Measurements from ENCODE around the gene DENND1B.
"Not testable (repeated sequence)": the region's sequence is repeated elsewhere in the genome, so short reads cannot be mapped to it uniquely, and the experiment has no call there.

GRCh38 chr1:197575531-197575930 lies 199.7 kb downstream of the DENND1B start:
- TF ChIP-seq CTCF (IDR thresholded peaks at IDR 0.05); YY1 (IDR thresholded peaks at IDR 0.05; ENCODE audit: low read depth); EP300 (IDR thresholded peaks at IDR 0.05; ENCODE audit: borderline replicate concordance in 1 of 2, low read depth in 1 of 2, low read length in 1 of 2); NRF1 (IDR thresholded peaks at IDR 0.05; ENCODE audit: low read depth, low read length); ELF1 (IDR thresholded peaks at IDR 0.05); TAF1 (IDR thresholded peaks at IDR 0.05; ENCODE audit: borderline replicate concordance, low read depth, low read length); RCOR1 (IDR thresholded peaks at IDR 0.05; ENCODE audit: low read length): not testable (repeated sequence)
- TF ChIP-seq, protein P1, sequence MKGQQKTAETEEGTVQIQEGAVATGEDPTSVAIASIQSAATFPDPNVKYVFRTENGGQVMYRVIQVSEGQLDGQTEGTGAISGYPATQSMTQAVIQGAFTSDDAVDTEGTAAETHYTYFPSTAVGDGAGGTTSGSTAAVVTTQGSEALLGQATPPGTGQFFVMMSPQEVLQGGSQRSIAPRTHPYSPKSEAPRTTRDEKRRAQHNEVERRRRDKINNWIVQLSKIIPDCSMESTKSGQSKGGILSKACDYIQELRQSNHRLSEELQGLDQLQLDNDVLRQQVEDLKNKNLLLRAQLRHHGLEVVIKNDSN (IDR thresholded peaks at IDR 0.05; ENCODE audit: borderline replicate concordance, low read depth), result not testable (repeated sequence)
- TF ChIP-seq, protein P2, sequence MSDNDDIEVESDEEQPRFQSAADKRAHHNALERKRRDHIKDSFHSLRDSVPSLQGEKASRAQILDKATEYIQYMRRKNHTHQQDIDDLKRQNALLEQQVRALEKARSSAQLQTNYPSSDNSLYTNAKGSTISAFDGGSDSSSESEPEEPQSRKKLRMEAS (IDR thresholded peaks at IDR 0.05; ENCODE audit: low read depth), result not testable (repeated sequence)
